Neuron (in vitro differentiated cells): ENCODE results near the gene EFNA2.
A peak's percentile ranks its signal among the peaks of the same experiment; 100 is the strongest.

Experiments
- H2AFZ ChIP-seq: one replicate; pipeline ENCODE4 v1.6.1; 2013; ENCODE audit warnings: low read depth, mild to moderate bottlenecking, inconsistent platforms, low read length, moderate library complexity
- H3K27me3 ChIP-seq: one replicate; pipeline ENCODE4 v1.6.1; 2013; ENCODE audit warnings: low read length; ENCODE audit not compliant: insufficient read depth
- H3K36me3 ChIP-seq: one replicate; pipeline ENCODE4 v1.6.1; 2013; ENCODE audit warnings: low read length; ENCODE audit not compliant: insufficient read depth
- H3K4me1 ChIP-seq: one replicate; pipeline ENCODE4 v1.6.1; 2013; ENCODE audit warnings: low read length; ENCODE audit not compliant: insufficient read depth
- H3K4me3 ChIP-seq: 2 replicates; pipeline ENCODE4 v1.5.1; 2013; ENCODE audit warnings: mild to moderate bottlenecking, low read length, moderate library complexity
- H3K9me3 ChIP-seq: one replicate; pipeline ENCODE4 v1.6.1; 2013; ENCODE audit warnings: low read length

EFNA2 gene

DNA sequence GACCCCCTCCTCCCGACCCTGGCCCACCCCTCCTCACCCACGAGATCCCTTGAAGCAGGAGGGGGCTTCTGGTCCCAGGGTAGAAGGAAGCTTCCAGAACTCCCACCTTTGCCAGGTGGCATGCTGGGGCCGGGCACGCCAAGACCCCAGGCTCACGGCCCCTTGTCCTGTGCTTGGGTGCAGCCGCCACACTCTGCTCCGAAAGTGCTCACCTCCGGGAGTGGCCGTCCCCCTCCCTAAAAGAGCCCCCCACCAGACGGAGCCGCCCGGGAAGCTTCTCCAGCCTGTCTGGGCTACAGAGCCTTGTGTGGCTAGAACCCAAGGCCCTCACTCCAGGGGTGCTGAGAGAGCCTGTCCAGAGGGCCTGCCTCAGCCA lies 1.8 kb upstream of the EFNA2 start:
- Histone ChIP-seq H3K36me3 (peaks cover 6% of the 10 kb centered on the region), H3K27me3 (no peaks in the 10 kb centered on the region), H3K4me3 (no peak overlapping the region), H3K9me3 (no peaks in the 10 kb centered on the region), H2AFZ (no peak overlapping the region), H3K4me1 (peaks cover 37% of the 10 kb centered on the region)

DNA sequence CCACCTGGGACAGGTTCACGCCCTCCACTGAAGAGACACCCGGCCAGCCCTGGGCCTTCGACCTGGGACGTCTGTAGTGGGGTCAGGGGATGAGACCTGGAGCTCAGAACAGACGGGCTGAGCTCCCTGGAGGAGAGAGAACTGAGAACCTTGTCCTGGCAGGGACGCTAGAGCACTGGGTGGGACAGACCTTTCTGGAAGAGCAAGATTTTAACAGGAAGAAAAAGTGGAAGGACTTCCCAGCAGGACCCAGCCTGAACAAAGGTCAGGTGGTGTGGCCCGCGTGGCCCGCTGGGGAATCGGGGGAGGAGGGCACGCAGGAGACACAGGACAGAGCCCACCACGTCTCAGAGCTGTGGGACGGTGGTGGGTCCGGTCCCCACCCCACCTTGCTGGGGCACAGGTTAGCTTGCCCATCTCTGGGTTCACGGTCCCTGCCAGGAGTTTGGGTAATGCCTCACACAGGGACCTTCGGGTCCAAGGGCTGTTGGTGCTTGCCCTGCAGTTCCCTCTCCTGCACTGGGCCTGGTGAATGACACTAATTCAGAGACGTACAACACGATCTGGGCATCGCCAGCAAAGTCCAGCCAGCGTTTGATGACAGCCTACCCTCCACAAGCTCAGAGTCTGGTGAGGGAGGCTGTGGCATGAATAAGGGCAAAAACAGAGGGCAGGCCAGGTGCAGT lies 1.2 kb upstream of the EFNA2 start:
- Histone ChIP-seq H3K4me1 (peaks cover 37% of the 10 kb centered on the region), H3K27me3 (no peaks in the 10 kb centered on the region), H3K4me3 (no peak overlapping the region)

DNA sequence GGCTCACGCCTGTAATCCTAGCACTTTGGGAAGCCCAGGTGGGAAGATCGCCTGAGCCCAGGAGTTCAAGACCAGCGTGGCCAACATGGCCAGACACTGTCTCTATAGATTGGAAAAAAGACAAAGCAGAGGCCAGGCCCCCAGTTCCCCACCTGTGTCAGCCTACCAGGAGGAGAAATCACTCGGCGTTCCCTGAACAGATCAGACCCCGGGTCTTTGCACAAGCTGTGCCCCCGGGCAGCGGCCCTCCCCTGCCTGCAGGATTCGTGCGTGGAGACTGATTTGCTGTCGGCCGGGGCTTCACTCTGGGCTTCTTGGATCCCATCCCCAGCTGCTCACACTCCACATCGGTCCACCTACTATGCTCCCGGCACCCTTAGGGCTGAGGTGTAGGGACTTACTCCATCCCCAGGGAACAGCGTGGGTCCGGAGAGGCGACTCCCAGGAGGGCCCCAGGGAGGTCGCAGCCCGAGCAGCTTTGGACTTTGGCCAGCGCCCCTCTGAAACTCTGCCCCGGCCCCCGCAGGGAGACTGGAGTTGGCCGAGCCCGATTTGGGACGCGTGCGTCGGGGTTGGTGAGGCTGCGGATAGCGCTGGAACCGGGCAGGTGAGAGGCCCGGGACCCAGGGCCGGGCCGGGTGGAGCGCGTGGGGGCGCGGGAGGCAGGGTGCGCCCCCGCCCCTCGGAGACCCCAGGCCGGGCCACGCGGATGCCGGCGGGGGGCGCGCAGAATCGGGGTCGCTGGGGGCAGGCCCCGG lies 515 bp upstream of the EFNA2 start:
- peaks cover 37% of the 10 kb centered on the region for H3K4me1 ChIP-seq
- H3K36me3 ChIP-seq, result no peaks in the 10 kb centered on the region
- H2AFZ ChIP-seq, result no peak overlapping the region
- no peaks in the 10 kb centered on the region for H3K27me3 ChIP-seq
- H3K9me3 ChIP-seq, result no peaks in the 10 kb centered on the region
- H3K4me3 ChIP-seq, result peak overlapping the region; percentile 18

More for the DNA sequence above, 1.2 kb upstream of the EFNA2 start:
- Histone ChIP-seq H3K9me3 (no peaks in the 10 kb centered on the region), H2AFZ (no peak overlapping the region), H3K36me3 (peaks cover under 1% of the 10 kb centered on the region)

DNA sequence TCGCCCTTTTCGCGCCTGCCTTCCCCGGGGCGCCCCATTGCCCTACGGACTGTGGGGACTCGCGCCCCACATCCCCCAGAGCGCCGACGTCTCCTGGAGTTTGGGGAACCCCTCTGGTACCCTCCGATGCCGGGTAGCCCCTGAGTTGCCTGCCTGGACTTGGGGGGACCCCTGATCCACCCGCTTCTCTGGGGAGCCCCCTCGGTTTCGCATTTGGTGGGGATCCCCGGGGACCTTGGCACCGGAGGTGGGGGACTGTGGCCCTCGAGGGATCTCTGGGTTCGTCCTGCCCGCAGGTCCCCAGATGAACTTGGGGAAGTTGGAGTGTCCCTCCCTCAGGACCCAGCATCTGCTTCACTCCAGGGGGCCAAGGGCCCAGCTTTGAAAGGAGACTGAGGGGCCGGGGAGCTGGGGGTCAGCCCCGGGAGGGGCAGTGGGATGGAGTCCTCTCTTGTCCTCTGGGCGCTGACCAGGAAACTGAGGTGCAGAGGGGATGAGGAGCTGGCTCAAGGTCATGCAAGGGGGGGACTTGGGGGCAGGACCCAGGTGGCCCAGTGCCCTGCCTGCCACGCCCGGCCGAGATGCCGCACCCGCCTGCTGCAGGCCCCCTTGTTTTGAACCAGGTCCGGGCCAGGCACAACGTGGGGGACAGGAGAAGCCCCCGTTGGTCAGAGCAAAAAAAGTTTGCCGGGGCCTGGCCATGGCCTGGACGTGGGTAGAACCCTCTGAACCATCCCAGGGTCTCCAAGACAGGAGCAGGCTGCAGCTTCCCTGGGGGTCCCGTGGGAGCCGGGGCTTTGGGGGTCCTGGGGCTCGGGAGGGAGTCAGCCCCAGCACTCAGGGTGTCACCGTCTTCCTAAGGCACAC lies 1.0 kb downstream of the EFNA2 start:
- Histone ChIP-seq H3K36me3 (no peaks in the 10 kb centered on the region), H2AFZ (no peak overlapping the region), H3K4me1 (peaks cover 37% of the 10 kb centered on the region), H3K9me3 (no peaks in the 10 kb centered on the region), H3K4me3 (peak overlapping the region; percentile 60), H3K27me3 (no peaks in the 10 kb centered on the region)

DNA sequence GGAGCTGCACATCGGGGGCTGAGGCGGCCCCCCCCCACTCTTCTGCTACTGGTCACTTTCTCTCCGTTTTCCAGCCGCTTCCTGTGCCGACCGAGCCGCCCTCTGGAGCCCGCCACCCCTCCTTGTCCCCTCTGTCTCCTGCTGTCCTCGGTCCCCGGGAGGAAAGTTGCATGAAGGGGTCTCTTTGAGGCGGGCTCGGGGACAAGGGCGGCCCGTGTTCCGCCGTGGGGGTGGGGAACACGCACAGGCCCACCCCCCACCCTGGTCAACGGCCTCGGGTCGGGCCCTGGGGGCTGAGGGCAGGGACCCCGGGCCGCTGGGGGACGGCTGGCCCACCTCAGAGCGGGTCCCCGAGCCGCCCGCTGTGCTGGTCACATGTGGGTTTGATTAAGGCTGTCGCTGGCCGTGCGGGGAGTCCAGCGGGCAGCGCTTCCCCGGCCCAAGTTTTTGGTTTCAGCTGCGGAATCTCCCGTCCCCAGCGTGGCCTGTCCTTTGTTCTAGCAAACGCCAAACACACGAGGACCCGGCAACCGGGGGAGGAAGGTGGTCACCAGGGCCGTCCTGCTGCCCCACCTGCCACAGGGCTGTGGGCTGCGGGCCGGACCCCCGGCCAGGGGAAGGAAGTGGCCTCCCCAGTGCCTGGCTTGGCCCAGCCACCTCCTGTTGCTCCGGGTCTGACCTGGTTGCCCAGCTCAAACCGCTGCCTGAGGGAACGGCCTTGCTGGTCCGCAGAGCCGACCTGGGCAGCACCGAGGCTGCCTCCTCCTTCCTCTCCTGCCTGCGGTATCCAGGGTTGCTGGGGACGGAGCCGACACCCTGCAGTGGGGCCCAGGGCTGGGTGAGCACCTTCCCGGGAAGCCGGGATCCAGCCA lies 1.9 kb downstream of the EFNA2 start:
- Histone ChIP-seq H3K9me3 (no peaks in the 10 kb centered on the region), H3K4me3 (peak overlapping the region; percentile 60), H3K36me3 (no peaks in the 10 kb centered on the region), H3K4me1 (peaks cover 37% of the 10 kb centered on the region), H2AFZ (no peak overlapping the region), H3K27me3 (no peaks in the 10 kb centered on the region)

DNA sequence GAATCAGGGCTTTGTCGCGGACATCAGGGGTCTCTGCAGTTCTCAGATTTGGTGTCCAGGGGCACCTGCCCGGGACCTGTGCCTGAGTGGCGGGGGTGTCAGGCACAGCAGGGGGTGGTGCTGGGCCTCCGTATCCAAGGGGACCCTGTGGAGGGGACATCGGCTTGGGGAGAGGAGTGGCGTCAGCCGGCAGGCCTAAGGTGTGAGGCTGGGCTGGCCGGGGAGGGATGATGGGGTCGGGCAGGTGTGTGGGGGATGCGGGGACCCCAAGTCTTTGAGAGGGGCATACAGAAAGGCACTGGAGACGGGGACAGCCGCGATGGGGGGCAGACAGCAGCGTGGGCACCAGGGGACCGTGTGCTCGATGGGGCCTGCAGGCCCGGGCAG lies 2.5 kb downstream of the EFNA2 start:
- Histone ChIP-seq H3K4me1 (peaks cover 33% of the 10 kb centered on the region), H3K4me3 (no peak overlapping the region), H2AFZ (no peak overlapping the region), H3K27me3 (no peaks in the 10 kb centered on the region), H3K9me3 (no peaks in the 10 kb centered on the region), H3K36me3 (no peaks in the 10 kb centered on the region)

DNA sequence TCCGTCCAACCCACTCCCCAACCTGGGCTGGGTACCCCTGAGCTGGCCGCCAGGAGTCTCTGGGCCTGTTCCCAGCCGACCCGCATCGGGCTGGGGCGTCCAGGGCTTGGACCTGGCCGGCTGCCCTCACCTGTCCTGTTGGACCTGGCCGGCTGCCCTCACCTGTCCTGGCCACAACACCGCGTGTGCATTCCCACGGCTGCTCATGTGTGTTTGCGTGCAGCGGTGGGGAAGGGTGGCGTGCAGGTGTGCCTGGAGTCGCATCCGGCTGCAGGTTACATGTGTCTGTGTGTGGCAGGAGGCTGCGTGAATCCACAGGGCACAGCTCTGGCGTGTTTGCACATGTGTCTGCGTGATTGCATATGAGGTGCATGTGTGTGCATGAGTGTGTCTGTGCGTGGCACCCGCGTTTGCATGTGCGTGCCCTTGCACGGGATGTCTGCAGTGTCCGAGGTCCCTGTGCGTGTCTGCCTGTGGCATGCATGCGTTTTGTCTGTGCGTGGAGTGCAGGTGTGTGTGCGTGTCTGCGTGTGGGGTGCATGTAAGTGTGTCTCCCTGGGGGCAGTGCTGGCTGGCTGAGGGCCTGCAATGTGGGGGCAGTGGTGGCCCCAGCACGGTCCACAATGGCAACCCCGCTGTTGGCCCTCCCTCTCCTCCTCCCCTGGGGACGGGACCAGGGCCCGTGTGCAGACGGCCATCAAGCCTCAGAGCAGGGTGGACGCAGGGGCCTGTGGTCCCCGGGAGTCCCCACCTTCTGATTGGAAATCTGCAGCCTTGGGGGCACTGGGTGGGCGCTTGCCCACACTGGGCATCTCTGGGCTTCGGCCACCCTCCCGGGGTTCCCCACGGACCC lies 3.4 kb downstream of the EFNA2 start:
- Histone ChIP-seq H3K9me3 (no peaks in the 10 kb centered on the region), H3K4me3 (no peak overlapping the region), H3K4me1 (peaks cover 25% of the 10 kb centered on the region), H3K27me3 (no peaks in the 10 kb centered on the region), H2AFZ (no peak overlapping the region), H3K36me3 (no peaks in the 10 kb centered on the region)

DNA sequence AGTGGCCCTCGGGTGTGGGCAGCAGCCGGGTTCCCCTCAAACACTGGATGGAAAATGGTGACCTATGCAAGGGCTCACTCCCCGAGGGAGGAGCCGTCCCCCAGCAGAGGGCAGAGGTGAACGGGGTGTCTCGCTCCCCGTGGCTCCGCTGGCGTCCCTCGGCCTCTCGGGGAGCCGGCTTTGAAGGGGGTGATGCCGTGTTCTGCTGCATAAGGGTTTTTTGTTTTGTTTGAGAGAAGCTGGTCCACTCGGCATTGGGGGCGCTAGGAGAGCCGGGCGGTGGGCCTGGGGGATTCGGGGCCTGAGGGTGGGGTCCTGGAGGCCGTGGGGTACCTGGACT lies 4.0 kb downstream of the EFNA2 start:
- H2AFZ ChIP-seq, result no peak overlapping the region
- H3K27me3 ChIP-seq, result no peaks in the 10 kb centered on the region
- peaks cover 21% of the 10 kb centered on the region for H3K4me1 ChIP-seq
- H3K4me3 ChIP-seq, result no peak overlapping the region
- no peaks in the 10 kb centered on the region for H3K36me3 ChIP-seq
- H3K9me3 ChIP-seq, result no peaks in the 10 kb centered on the region

DNA sequence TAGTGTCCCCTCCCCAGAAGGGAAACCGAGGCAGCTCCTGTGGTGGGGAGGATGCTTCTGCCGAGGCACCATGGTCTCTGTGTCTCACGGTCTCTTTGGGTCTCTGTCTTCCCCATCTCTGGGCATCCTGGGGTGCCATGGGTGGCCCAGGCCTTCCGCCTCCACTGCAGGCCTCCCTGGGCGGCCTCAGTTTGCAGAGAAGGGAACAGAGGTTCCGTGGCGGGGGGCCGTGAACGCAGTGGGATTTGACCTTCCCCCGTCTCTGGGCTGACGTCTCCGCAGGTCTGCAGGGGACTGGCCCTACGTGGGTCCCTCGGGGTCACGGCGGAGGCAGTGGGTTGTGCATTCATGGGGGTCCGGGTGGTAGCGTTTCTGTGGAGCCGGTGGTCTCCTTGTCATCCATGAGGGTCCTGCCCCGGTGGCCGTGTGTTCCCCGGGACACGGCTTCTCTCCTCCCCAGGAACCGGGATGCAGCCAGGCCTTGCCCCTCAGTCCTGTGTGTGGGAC lies 4.6 kb downstream of the EFNA2 start:
- Histone ChIP-seq H3K27me3 (no peaks in the 10 kb centered on the region), H2AFZ (no peak overlapping the region), H3K4me3 (no peak overlapping the region), H3K4me1 (peaks cover 19% of the 10 kb centered on the region), H3K9me3 (no peaks in the 10 kb centered on the region), H3K36me3 (no peaks in the 10 kb centered on the region)

DNA sequence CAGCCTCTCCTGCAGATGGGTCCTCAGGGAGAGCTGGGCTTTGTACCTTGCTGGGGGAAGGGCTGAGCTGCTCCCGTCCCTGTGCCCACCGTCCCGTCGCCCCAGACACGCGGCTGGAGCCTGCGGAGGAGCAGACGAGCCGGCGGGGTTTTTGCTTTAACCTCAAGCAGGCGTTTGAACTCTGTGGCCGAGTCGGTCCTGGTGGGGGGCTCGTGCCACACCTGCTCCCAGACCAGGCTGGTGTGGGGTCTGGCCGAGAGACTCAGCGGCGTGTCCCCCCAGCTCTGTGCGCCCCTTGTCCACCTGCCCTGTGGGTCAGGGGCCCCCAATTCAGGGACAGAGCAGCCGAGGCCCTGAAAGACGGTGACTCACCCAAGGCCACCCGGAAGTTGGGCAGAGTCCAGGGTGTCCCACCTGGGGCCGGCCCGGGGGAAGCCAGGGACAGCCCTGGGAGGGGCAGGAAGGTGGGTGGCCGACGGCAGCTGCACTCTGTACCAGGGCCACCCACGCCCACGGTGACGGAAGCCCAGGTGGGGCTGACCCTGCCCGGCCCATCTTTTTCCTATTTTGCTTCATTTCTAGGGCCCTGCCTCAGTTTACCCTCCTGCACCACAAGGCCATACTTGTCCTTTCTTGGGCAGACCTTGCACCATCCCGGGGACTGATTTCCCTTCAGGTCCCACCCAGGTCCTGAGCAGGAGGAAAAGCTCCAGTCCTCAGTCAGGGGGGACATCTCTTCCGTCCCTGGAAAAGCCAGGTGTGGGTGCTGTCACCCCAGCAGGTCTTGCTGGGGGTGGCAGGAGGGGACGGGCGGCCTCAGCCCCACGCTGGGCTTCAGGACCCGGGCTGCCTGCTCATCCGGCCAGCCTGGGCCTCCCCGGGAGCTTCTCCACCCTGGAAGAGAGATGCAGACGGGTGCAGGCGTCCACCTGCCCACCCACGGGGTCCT lies 5.3 kb downstream of the EFNA2 start:
- Histone ChIP-seq H3K9me3 (no peaks in the 10 kb centered on the region), H3K4me1 (peaks cover 18% of the 10 kb centered on the region), H2AFZ (no peak overlapping the region), H3K36me3 (no peaks in the 10 kb centered on the region), H3K4me3 (no peak overlapping the region), H3K27me3 (no peaks in the 10 kb centered on the region)

DNA sequence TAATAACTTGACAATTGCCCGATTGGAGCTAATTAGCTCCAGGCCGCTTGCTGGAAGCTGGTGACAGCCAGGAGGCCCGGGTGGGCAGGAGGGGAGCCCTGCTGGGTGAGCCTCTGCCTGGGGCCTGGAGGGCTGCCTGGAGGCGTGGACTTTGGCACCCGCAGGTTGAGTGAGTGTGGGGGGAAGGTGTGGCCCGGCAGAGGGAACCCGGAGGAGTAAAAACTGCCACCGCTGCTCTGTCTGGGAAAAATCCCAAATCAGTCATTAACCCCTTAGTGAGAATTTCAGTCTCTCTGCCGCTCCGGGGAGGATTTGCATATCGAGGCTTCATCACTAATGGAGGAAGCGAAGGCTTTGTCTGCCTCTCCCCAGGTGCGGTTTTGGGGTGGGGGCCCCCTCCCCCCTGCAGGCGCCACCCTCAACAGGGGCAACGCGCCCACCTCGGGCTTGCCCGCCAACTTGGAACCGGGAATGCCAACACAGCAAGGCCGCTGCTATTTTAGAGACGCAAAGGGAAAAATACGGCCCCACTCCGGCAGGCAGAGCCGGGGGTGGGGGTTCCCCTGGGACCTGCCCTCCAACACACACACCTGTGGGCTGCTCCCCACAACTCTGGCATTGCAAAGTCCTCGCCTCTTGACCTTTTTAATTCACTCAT lies 6.2 kb downstream of the EFNA2 start:
- Histone ChIP-seq H2AFZ (no peak overlapping the region), H3K4me3 (no peak overlapping the region), H3K27me3 (no peaks in the 10 kb centered on the region), H3K9me3 (no peaks in the 10 kb centered on the region), H3K36me3 (no peaks in the 10 kb centered on the region), H3K4me1 (peaks cover 13% of the 10 kb centered on the region)
